Neutrophil (primary cell): ENCODE data around the gene IRF3.

Experiments
- H3K27ac ChIP-seq: fragments of 200-600 bp; sonication (generic); 2 replicates; pipeline ENCODE4 v1.5.1; 2016; ENCODE audit warnings: mild to moderate bottlenecking, moderate library complexity
- H3K27me3 ChIP-seq: fragments of 200-600 bp; sonication (generic); 2 replicates; pipeline ENCODE4 v1.6.0; 2016; ENCODE audit warnings: mild to moderate bottlenecking
- H3K36me3 ChIP-seq: fragments of 200-600 bp; sonication (generic); 2 replicates; pipeline ENCODE4 v1.5.1; 2017
- H3K4me1 ChIP-seq, 2 experiments: fragments of 200-600 bp in 1 of 2; sonication (generic) in 1 of 2; 1 replicate in 1 of 2; 2 replicates in 1 of 2; pipeline versions ENCODE4 v1.5.1 to v1.6.1; 2013 to 2016; ENCODE audit warnings: low read depth in 1 of 2, low read length in 1 of 2, mild to moderate bottlenecking in 1 of 2, moderate library complexity in 1 of 2; ENCODE audit not compliant: control insufficient read depth in 1 of 2, insufficient read depth in 1 of 2
- H3K4me3 ChIP-seq, 2 experiments: fragments of 200-600 bp in 1 of 2; sonication (generic) in 1 of 2; 1 replicate in 1 of 2; 2 replicates in 1 of 2; pipeline ENCODE4 v1.5.1; 2013 to 2016; ENCODE audit warnings: low read depth in 1 of 2, low read length in 1 of 2, mild to moderate bottlenecking in 1 of 2, moderate library complexity in 1 of 2
- H3K9me3 ChIP-seq: fragments of 200-600 bp; sonication (generic); 2 replicates; pipeline ENCODE4 v1.5.1; 2016
- CTCF ChIP-seq: fragments of 200-600 bp; sonication (generic); IDR thresholded peaks from 2 replicates; pipeline ENCODE4 v1.5.1; 2016; ENCODE audit warnings: antibody characterized with exemption

Gene IRF3

GRCh38 chr19:49704888-49705642 is 39.4 kb upstream of the IRF3 start:
- peaks cover 13% of the 10 kb centered on the region for H3K27me3 ChIP-seq
- no peak overlapping the region for H3K4me3 ChIP-seq
- no peaks in the 10 kb centered on the region for H3K9me3 ChIP-seq
- no peaks in the 10 kb centered on the region for H3K36me3 ChIP-seq
- no peak overlapping the region for H3K27ac ChIP-seq
- H3K4me1 ChIP-seq: no peaks in the 10 kb centered on the region
- no peak for TF ChIP-seq CTCF

GRCh38 chr19:49701271-49701786 is 35.7 kb upstream of the IRF3 start:
- Histone ChIP-seq H3K27me3 (peaks cover 19% of the 10 kb centered on the region), H3K4me1 (no peaks in the 10 kb centered on the region), H3K9me3 (no peaks in the 10 kb centered on the region), H3K27ac (no peak overlapping the region), H3K36me3 (no peaks in the 10 kb centered on the region), H3K4me3 (no peak overlapping the region)
- no peak for TF ChIP-seq CTCF

GRCh38 chr19:49700563-49700962 is 34.9 kb upstream of the IRF3 start:
- Histone ChIP-seq H3K9me3 (no peaks in the 10 kb centered on the region), H3K27me3 (peaks cover 19% of the 10 kb centered on the region), H3K27ac (no peak overlapping the region), H3K4me1 (no peaks in the 10 kb centered on the region), H3K4me3 (no peak overlapping the region), H3K36me3 (no peaks in the 10 kb centered on the region)
- no peak for TF ChIP-seq CTCF

GRCh38 chr19:49699364-49699763 is 33.7 kb upstream of the IRF3 start:
- Histone ChIP-seq H3K27me3 (peaks cover 19% of the 10 kb centered on the region), H3K27ac (no peak overlapping the region), H3K4me1 (no peaks in the 10 kb centered on the region), H3K36me3 (no peaks in the 10 kb centered on the region), H3K9me3 (no peaks in the 10 kb centered on the region), H3K4me3 (no peak overlapping the region)
- TF ChIP-seq CTCF: no peak

- TF ChIP-seq CTCF: no peak
- H3K27me3 ChIP-seq: peaks cover 38% of the 10 kb centered on the region
- H3K27ac ChIP-seq: no peak overlapping the region
- no peaks in the 10 kb centered on the region for H3K4me1 ChIP-seq
- no peak overlapping the region for H3K4me3 ChIP-seq
- H3K9me3 ChIP-seq: no peaks in the 10 kb centered on the region
- no peaks in the 10 kb centered on the region for H3K36me3 ChIP-seq
Measured at GRCh38 chr19:49696865-49697264, 31.2 kb upstream of the IRF3 start.
